Lower lobe of right lung (tissue), 2 donors: ENCODE data around the gene KCNJ10. TPM values are rescaled to one million over a fixed set of nuclear protein-coding genes. Genes with fewer than 3 reads are reported as not detected.

ENCODE experiments used
- ATAC-seq, 2 donors: fragments of 200-7000 bp; cut with Tn5 transposase; one replicate each; pipeline ENCODE4 v1.9.1; 2020 to 2022; ENCODE audit warnings: mild to moderate bottlenecking in 2 of 2, moderate library complexity in 2 of 2
- DNase-seq: peaks from one replicate; pipeline ENCODE4 v3.0.0-alpha.2; 2020
- H3K27ac ChIP-seq: fragments of 200-600 bp; one replicate; pipeline ENCODE4 v1.8.0; 2022
- H3K27me3 ChIP-seq: fragments of 200-600 bp; one replicate; pipeline ENCODE4 v1.8.0; 2022; ENCODE audit warnings: low read depth
- H3K36me3 ChIP-seq: fragments of 200-600 bp; one replicate; pipeline ENCODE4 v1.8.0; 2022; ENCODE audit warnings: mild to moderate bottlenecking
- H3K4me1 ChIP-seq: fragments of 200-600 bp; one replicate; pipeline ENCODE4 v1.8.0; 2022
- H3K4me3 ChIP-seq: fragments of 200-600 bp; one replicate; pipeline ENCODE4 v1.8.0; 2022; ENCODE audit warnings: mild to moderate bottlenecking
- H3K9me3 ChIP-seq: fragments of 200-600 bp; one replicate; pipeline ENCODE4 v1.8.0; 2022
- CTCF ChIP-seq: fragments of 200-600 bp; IDR thresholded peaks from one replicate; pipeline ENCODE4 v1.8.0; 2022; ENCODE audit warnings: antibody characterized with exemption, mild to moderate bottlenecking
- intact Hi-C: fragments of 100-400 bp; cut with DNase I; formaldehyde crosslinking; loops from one replicate; pipeline ENCODE4 v1.11.0; 2022
- total RNA-seq: library from RNA; stranded (reverse); fragmentation: NEBNext Ultra II Directional; extraction: Animal tissue kit (Norgen Biotek cat#: 25700); gene quantifications from one replicate; pipeline ENCODE4 v1.2.1, GENCODE V29; 2021
- donor health status: DM: no; HTN: yes; CAD: no; lungs with severe emphysema.

KCNJ10 gene
- total RNA-seq, 1 donor from 2014 or later, result 0.15 TPM

- no peak overlapping the region for H3K4me3 ChIP-seq
- no peak for ATAC-seq
- H3K9me3 ChIP-seq, result no peaks in the 10 kb centered on the region
- no peaks in the 10 kb centered on the region for H3K27me3 ChIP-seq
- peaks cover 31% of the 10 kb centered on the region for H3K4me1 ChIP-seq
- no peak for TF ChIP-seq CTCF
- intact Hi-C loops, result no loop called here
- DNase-seq, result no peak
- H3K27ac ChIP-seq, result peak overlapping the region; percentile 33
- H3K36me3 ChIP-seq, result no peaks in the 10 kb centered on the region
Observed at GRCh38 chr1:160101717-160102522, 32.0 kb upstream of the KCNJ10 start.

- Histone ChIP-seq H3K4me1 (peaks cover 39% of the 10 kb centered on the region), H3K4me3 (no peak overlapping the region), H3K36me3 (no peaks in the 10 kb centered on the region), H3K27me3 (no peaks in the 10 kb centered on the region), H3K9me3 (no peaks in the 10 kb centered on the region), H3K27ac (peak overlapping the region; percentile 33)
- intact Hi-C loops, result no loop called here
- peak; percentile 82 for TF ChIP-seq CTCF
- ATAC-seq, result peak; percentile 43 to 66
- DNase-seq, result peak; percentile 84
Observed at GRCh38 chr1:160101037-160101716, 31.2 kb upstream of the KCNJ10 start.

DNA sequence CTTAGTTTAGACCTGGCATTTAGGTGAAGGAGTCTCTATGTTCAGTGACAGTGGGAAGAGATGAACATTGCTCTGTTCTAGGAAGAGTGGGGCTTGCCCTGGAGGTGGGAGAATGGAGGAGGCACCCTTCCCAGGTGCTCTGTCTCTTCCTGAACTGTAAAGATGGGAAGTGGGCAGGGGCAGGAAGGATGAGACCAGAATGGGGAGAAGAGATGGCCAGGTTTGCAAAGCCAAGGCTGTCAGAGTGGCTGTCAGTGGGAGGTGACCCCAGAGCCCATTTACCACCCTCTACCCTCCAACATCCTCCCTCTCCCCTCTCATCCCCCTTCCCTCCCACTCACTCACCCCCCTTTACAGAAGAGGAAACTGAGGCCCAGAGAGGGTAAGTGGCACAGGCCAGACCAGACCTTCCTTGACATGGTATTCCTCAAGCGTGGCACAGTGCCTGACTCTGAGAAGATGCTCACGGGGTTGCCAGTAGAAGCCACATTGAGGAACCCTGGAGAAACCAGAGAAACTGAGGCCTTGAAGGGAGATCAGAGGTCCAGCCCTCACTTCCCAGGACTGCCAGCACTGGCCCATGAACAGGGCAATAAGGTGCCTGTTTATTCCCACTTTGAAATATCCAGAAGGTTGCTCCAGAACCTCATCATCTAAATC is 29.9 kb upstream of the KCNJ10 start:
- H3K27ac ChIP-seq, result peak overlapping the region; percentile 93
- TF ChIP-seq CTCF, result no peak
- H3K9me3 ChIP-seq, result no peaks in the 10 kb centered on the region
- peaks cover 2% of the 10 kb centered on the region for H3K36me3 ChIP-seq
- H3K27me3 ChIP-seq, result no peaks in the 10 kb centered on the region
- H3K4me3 ChIP-seq, result no peak overlapping the region
- ATAC-seq, result no peak
- intact Hi-C loops, result no loop called here
- H3K4me1 ChIP-seq, result peaks cover 44% of the 10 kb centered on the region
- no peak for DNase-seq

GRCh38 chr1:160098852-160099561 is 29.0 kb upstream of the KCNJ10 start:
- ATAC-seq (peak; percentile 92 to 93), DNase-seq (peak; percentile 98)
- Histone ChIP-seq H3K9me3 (no peaks in the 10 kb centered on the region), H3K27ac (peak overlapping the region; percentile 93), H3K36me3 (peaks cover 10% of the 10 kb centered on the region), H3K27me3 (no peaks in the 10 kb centered on the region), H3K4me1 (peaks cover 44% of the 10 kb centered on the region), H3K4me3 (peak overlapping the region; percentile 90)
- intact Hi-C loops, result no loop called here
- TF ChIP-seq CTCF, result no peak
